ENCODE results near the gene NFRKB. TPM values are rescaled to one million over a fixed set of nuclear protein-coding genes. Genes with fewer than 3 reads are reported as not detected.

The NFRKB gene
- total RNA-seq, 1 experiment from 2014 or later = 9.4 TPM

DNA sequence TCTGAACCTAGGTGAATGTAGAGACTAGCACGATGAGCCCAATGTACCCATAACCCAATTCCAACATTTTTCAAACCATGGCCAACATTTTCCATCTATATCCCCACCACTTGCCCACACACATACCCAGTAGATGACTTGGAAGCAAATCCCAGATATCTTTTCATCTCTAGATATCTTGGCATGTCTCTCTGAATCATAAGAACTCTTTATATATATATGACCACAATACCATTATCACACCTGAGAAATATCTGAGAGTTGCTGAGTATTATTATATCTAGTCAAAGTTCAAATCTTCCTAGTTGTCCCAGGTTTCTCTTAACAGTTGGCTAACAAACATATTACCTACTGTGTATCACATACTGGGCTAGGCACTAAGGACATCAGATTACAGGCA lies 37.9 kb upstream of the NFRKB start:
- Histone ChIP-seq H3K9ac (ENCODE audit: low read length) (no peak overlapping the region), H3K4me2 (ENCODE audit: low read depth, low read length, poor library complexity, severe bottlenecking) (no peak overlapping the region), H3K4me1 (ENCODE audit: low read length) (no peaks in the 10 kb centered on the region), H3K4me3 (ENCODE audit: low read length) (no peak overlapping the region), H2AFZ (ENCODE audit: low read length) (no peak overlapping the region), H3K9me2 (replicated peaks; ENCODE audit: insufficient read depth, low read length) (no peaks in the 10 kb centered on the region), H3K79me2 (ENCODE audit: low read length) (no peaks in the 10 kb centered on the region), H4K20me1 (ENCODE audit: insufficient read depth, low read depth, low read length) (no peaks in the 10 kb centered on the region), H3K27ac (ENCODE audit: low read length) (no peak overlapping the region), H3K27me3 (ENCODE audit: low read length) (no peaks in the 10 kb centered on the region), H3K9me3 (ENCODE audit: low read length) (no peaks in the 10 kb centered on the region), H3K36me3 (ENCODE audit: insufficient read depth, low read length) (no peaks in the 10 kb centered on the region)
- no peak for DNase-seq

DNA sequence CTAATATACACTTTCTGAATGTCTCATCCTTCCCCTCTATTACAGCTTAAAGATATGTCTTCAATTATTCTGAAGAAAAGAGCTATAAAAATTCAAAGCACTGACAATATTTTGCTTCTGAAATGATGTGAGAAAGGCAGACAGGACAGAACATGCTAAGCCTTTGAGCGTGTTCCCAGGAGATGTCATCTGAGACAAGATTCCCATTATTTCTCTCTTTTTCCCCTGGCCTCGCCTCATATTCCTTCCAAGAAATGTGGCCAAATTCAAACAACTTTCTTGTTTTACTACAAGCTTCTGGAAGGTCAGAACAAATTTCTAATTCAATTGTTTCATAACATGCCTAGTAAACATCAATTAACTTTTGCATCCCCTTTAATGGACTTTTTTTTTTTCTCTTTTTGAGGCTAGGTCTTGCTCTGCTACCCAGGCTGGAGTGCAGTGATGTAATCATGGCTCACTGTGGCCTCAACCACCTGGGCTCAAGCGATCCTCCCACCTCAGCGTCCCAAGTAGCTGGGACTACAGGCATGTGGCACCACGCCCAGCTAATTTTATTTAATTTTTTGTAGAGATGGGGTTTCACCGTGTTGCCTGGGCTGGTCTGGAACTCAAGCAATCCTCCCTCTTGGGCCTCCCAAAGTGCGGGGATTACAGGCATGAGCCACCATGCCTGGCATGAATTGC lies 37.1 kb upstream of the NFRKB start:
- no peak overlapping the region for H2AFZ ChIP-seq (ENCODE audit: low read length)
- H3K9ac ChIP-seq (ENCODE audit: low read length) = no peak overlapping the region
- H3K4me1 ChIP-seq (ENCODE audit: low read length) = no peaks in the 10 kb centered on the region
- H3K9me2 ChIP-seq (replicated peaks; ENCODE audit: insufficient read depth, low read length) = no peaks in the 10 kb centered on the region
- H3K27me3 ChIP-seq (ENCODE audit: low read length) = no peaks in the 10 kb centered on the region
- no peaks in the 10 kb centered on the region for H4K20me1 ChIP-seq (ENCODE audit: insufficient read depth, low read depth, low read length)
- no peaks in the 10 kb centered on the region for H3K9me3 ChIP-seq (ENCODE audit: low read length)
- H3K4me3 ChIP-seq (ENCODE audit: low read length) = no peak overlapping the region
- no peaks in the 10 kb centered on the region for H3K79me2 ChIP-seq (ENCODE audit: low read length)
- no peak for DNase-seq
- H3K36me3 ChIP-seq (ENCODE audit: insufficient read depth, low read length) = no peaks in the 10 kb centered on the region
- no peak overlapping the region for H3K27ac ChIP-seq (ENCODE audit: low read length)
- no peak overlapping the region for H3K4me2 ChIP-seq (ENCODE audit: low read depth, low read length, poor library complexity, severe bottlenecking)

DNA sequence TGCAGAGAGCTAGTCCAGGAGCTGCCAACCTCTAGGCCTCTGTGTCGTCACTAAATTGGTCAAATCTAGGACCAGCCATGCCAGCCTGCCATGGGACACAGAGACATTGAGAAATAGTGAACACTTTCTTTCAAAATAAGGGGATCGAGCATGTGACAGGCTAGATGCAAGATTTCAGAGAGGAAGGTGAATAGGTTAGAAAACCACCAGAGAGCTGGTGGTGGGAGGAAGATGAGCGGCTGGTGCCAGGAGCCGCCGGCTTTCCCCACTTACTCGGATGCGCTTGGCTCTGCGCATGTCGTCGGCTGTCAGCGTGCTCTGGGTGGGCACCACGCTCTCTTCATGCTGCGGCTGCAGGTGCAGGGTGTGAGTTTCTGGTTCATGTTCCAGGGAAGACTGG lies 35.4 kb upstream of the NFRKB start:
- Histone ChIP-seq H3K4me3 (ENCODE audit: low read length) (no peak overlapping the region), H3K9ac (ENCODE audit: low read length) (no peak overlapping the region), H3K9me2 (replicated peaks; ENCODE audit: insufficient read depth, low read length) (no peaks in the 10 kb centered on the region), H4K20me1 (ENCODE audit: insufficient read depth, low read depth, low read length) (no peaks in the 10 kb centered on the region), H3K36me3 (ENCODE audit: insufficient read depth, low read length) (no peaks in the 10 kb centered on the region), H3K27ac (ENCODE audit: low read length) (no peak overlapping the region), H3K79me2 (ENCODE audit: low read length) (no peaks in the 10 kb centered on the region), H3K4me1 (ENCODE audit: low read length) (no peaks in the 10 kb centered on the region), H3K9me3 (ENCODE audit: low read length) (no peaks in the 10 kb centered on the region), H2AFZ (ENCODE audit: low read length) (no peak overlapping the region), H3K4me2 (ENCODE audit: low read depth, low read length, poor library complexity, severe bottlenecking) (no peak overlapping the region), H3K27me3 (ENCODE audit: low read length) (no peaks in the 10 kb centered on the region)
- no peak for DNase-seq

DNA sequence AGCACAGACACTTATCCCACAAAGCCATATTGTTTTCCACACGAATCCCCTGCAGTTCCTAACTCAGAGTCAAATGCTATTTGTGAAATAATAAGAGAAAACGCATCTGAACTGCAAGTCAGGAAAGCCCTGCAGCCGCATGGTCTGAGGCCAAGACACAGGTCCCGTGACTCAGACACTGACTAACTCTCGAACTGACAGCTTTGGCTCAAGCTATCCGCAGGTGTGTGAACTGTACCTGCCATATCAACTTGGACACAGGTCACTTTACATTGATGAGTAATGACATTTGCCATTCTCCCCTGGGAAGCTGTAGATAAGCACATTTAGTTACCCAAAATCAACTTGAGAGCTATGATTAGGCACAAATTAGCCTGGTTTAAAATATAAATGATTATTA lies 34.9 kb upstream of the NFRKB start:
- Histone ChIP-seq H3K36me3 (ENCODE audit: insufficient read depth, low read length) (no peaks in the 10 kb centered on the region), H3K79me2 (ENCODE audit: low read length) (no peaks in the 10 kb centered on the region), H3K27ac (ENCODE audit: low read length) (no peak overlapping the region), H3K9me3 (ENCODE audit: low read length) (no peaks in the 10 kb centered on the region), H4K20me1 (ENCODE audit: insufficient read depth, low read depth, low read length) (no peaks in the 10 kb centered on the region), H3K9ac (ENCODE audit: low read length) (no peak overlapping the region), H3K4me2 (ENCODE audit: low read depth, low read length, poor library complexity, severe bottlenecking) (no peak overlapping the region), H3K4me1 (ENCODE audit: low read length) (no peaks in the 10 kb centered on the region), H3K27me3 (ENCODE audit: low read length) (no peaks in the 10 kb centered on the region), H2AFZ (ENCODE audit: low read length) (no peak overlapping the region), H3K9me2 (replicated peaks; ENCODE audit: insufficient read depth, low read length) (no peaks in the 10 kb centered on the region), H3K4me3 (ENCODE audit: low read length) (no peak overlapping the region)
- no peak for DNase-seq

DNA sequence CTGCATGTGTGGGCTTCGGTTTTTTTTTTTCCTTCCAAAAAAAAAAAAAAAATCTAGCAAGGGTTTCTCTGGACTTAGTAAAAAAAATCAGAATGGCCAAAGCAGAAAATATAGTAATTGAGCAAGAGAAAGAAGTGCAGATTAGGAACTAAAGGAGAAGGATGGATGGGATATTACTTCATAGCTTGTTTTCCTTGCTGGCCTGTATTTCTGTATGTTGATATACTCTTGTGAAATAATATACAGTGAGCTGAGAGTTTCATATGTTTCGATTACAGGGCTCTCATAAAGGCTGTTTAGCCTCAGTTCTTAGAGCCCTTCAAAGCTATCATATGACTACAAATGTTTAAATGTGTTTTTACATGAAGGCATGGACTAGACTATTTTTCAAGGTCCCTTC lies 34.3 kb upstream of the NFRKB start:
- no peak for DNase-seq
- H3K9me2 ChIP-seq (replicated peaks; ENCODE audit: insufficient read depth, low read length) = no peaks in the 10 kb centered on the region
- H3K36me3 ChIP-seq (ENCODE audit: insufficient read depth, low read length) = no peaks in the 10 kb centered on the region
- no peaks in the 10 kb centered on the region for H3K4me1 ChIP-seq (ENCODE audit: low read length)
- no peaks in the 10 kb centered on the region for H4K20me1 ChIP-seq (ENCODE audit: insufficient read depth, low read depth, low read length)
- no peak overlapping the region for H3K27ac ChIP-seq (ENCODE audit: low read length)
- H3K27me3 ChIP-seq (ENCODE audit: low read length) = no peaks in the 10 kb centered on the region
- no peaks in the 10 kb centered on the region for H3K9me3 ChIP-seq (ENCODE audit: low read length)
- no peak overlapping the region for H2AFZ ChIP-seq (ENCODE audit: low read length)
- H3K4me3 ChIP-seq (ENCODE audit: low read length) = no peak overlapping the region
- H3K9ac ChIP-seq (ENCODE audit: low read length) = no peak overlapping the region
- H3K79me2 ChIP-seq (ENCODE audit: low read length) = no peaks in the 10 kb centered on the region
- H3K4me2 ChIP-seq (ENCODE audit: low read depth, low read length, poor library complexity, severe bottlenecking) = no peak overlapping the region

DNA sequence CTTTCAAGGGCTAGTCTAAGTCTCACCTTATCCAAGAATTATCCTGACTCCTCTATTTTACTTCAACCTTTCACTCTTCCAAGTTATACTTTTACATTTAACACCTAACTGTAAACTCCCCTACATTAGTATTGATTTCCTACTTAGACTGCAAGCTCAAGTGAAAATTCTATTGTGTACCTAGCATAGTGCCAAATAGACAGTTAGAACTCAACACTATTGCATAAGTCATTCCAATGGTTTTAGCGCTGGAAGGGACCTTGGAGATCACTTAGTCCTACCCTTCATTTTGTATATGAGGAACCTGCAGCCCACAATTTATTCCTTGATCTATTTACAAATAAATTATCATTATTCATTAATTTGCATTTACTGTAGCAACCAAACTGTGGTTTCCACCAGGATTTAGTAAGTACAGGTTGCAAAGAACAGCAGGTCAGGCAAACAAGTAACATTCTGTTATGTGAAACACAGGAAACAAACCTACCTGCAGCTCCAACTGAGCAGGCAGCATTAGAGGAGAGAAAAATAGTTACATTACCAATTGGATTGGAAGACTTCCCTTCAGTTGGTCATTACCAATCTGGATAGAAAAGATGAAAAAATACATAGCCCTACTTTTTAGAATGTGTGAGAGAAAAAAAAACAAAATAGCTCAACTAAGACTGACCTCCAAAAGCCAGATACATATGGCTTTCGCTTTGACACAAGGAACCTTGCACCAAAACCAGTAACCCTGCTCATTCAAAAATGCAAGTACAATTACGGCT lies 33.7 kb upstream of the NFRKB start:
- Histone ChIP-seq H3K9me3 (ENCODE audit: low read length) (no peaks in the 10 kb centered on the region), H3K4me1 (ENCODE audit: low read length) (no peaks in the 10 kb centered on the region), H3K27ac (ENCODE audit: low read length) (no peak overlapping the region), H3K36me3 (ENCODE audit: insufficient read depth, low read length) (no peaks in the 10 kb centered on the region), H3K9ac (ENCODE audit: low read length) (no peak overlapping the region), H3K79me2 (ENCODE audit: low read length) (no peaks in the 10 kb centered on the region), H3K9me2 (replicated peaks; ENCODE audit: insufficient read depth, low read length) (no peaks in the 10 kb centered on the region), H2AFZ (ENCODE audit: low read length) (no peak overlapping the region), H3K4me3 (ENCODE audit: low read length) (no peak overlapping the region), H4K20me1 (ENCODE audit: insufficient read depth, low read depth, low read length) (no peaks in the 10 kb centered on the region), H3K4me2 (ENCODE audit: low read depth, low read length, poor library complexity, severe bottlenecking) (no peak overlapping the region), H3K27me3 (ENCODE audit: low read length) (no peaks in the 10 kb centered on the region)
- DNase-seq = no peak

DNA sequence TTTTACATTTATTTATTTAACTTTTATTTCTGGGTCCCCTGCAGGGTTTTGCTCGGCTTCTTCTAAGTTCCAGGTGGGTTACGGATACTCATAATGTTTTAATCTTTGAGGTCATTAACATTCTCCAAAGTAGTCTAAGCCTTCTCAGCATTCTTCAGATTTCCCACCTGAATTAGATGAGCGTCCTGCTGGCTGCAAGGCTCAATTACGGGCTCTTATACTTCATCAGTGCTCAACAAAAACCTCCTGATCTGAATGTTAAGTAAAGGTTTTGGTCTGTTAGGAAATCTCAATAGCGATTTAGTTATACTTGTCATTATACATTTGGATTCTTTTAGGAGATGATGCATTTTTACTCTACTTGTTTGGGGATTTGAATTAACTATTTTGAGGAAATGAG lies 27.3 kb upstream of the NFRKB start:
- Histone ChIP-seq H3K4me3 (ENCODE audit: low read length) (no peak overlapping the region), H3K9me3 (ENCODE audit: low read length) (no peaks in the 10 kb centered on the region), H3K27me3 (ENCODE audit: low read length) (no peaks in the 10 kb centered on the region), H3K79me2 (ENCODE audit: low read length) (no peaks in the 10 kb centered on the region), H3K4me1 (ENCODE audit: low read length) (peaks cover 7% of the 10 kb centered on the region), H3K36me3 (ENCODE audit: insufficient read depth, low read length) (no peaks in the 10 kb centered on the region), H3K9me2 (replicated peaks; ENCODE audit: insufficient read depth, low read length) (no peaks in the 10 kb centered on the region), H3K4me2 (ENCODE audit: low read depth, low read length, poor library complexity, severe bottlenecking) (no peak overlapping the region), H2AFZ (ENCODE audit: low read length) (no peak overlapping the region), H3K27ac (ENCODE audit: low read length) (no peak overlapping the region), H4K20me1 (ENCODE audit: insufficient read depth, low read depth, low read length) (no peaks in the 10 kb centered on the region), H3K9ac (ENCODE audit: low read length) (no peak overlapping the region)
- DNase-seq = no peak

DNA sequence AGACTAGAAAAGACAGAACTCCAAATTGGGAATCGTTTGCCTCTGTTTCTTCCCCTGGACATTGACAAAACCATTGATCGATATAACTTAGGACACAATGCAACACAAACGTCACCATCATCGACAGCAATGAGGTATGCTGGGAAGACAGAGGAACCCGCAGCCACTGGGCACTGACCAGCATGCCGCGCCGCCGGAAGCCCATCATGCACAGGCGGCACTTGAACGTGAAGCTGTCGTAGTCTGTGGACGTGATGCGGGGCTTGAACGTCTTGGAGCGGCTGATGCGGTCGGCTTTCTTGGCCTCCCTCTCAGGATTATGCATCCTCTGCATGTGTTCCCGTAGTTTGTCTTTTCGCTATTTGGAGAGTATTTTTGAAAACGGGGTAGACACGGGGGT lies 23.0 kb upstream of the NFRKB start:
- Histone ChIP-seq H2AFZ (ENCODE audit: low read length) (no peak overlapping the region), H4K20me1 (ENCODE audit: insufficient read depth, low read depth, low read length) (no peaks in the 10 kb centered on the region), H3K9ac (ENCODE audit: low read length) (no peak overlapping the region), H3K4me2 (ENCODE audit: low read depth, low read length, poor library complexity, severe bottlenecking) (no peak overlapping the region), H3K27ac (ENCODE audit: low read length) (no peak overlapping the region), H3K79me2 (ENCODE audit: low read length) (no peaks in the 10 kb centered on the region), H3K9me3 (ENCODE audit: low read length) (no peaks in the 10 kb centered on the region), H3K4me1 (ENCODE audit: low read length) (peaks cover 3% of the 10 kb centered on the region), H3K36me3 (ENCODE audit: insufficient read depth, low read length) (no peaks in the 10 kb centered on the region), H3K4me3 (ENCODE audit: low read length) (no peak overlapping the region), H3K9me2 (replicated peaks; ENCODE audit: insufficient read depth, low read length) (no peaks in the 10 kb centered on the region), H3K27me3 (ENCODE audit: low read length) (no peaks in the 10 kb centered on the region)
- no peak for DNase-seq

Measured in Karpas-422 (cell line).